BLaER1 treated with 17β-estradiol and CSF1 and Interleukin-3, amounts not matched to agents 10 nM and 100 nM (cell line): ENCODE results near the gene RIOK1.

ENCODE experiments used
- H3K27ac ChIP-seq, 11 experiments: shearing (Covaris generic); formaldehyde crosslinking; 2 replicates each; pipeline ENCODE4 v1.8.1; 2022
- H3K27me3 ChIP-seq, 11 experiments: shearing (Covaris generic); formaldehyde crosslinking; 2 replicates each; pipeline ENCODE4 v1.8.1; 2022
- H3K36me3 ChIP-seq, 11 experiments: shearing (Covaris generic); formaldehyde crosslinking; 2 replicates each; pipeline ENCODE4 v1.8.1; 2022
- H3K4me1 ChIP-seq, 10 experiments: shearing (Covaris generic); formaldehyde crosslinking; 2 replicates each; pipeline ENCODE4 v1.8.1; 2022
- H3K4me2 ChIP-seq, 11 experiments: shearing (Covaris generic); formaldehyde crosslinking; 2 replicates each; pipeline ENCODE4 v1.8.1; 2022
- H3K4me3 ChIP-seq, 10 experiments: shearing (Covaris generic); formaldehyde crosslinking; 2 replicates each; pipeline ENCODE4 v1.8.1; 2022
- H3K9ac ChIP-seq, 11 experiments: shearing (Covaris generic); formaldehyde crosslinking; 2 replicates each; pipeline ENCODE4 v1.8.1; 2022
- H3K9me3 ChIP-seq, 11 experiments: shearing (Covaris generic); formaldehyde crosslinking; replicated peaks in 1 of 11; 2 replicates each; pipeline ENCODE4 v1.8.1; 2022
- H4K20me1 ChIP-seq, 11 experiments: shearing (Covaris generic); formaldehyde crosslinking; 2 replicates each; pipeline ENCODE4 v1.8.1; 2022
- Cebpa-rat ChIP-seq, 11 experiments: shearing (Covaris generic); IDR thresholded peaks; 2 replicates each; pipeline ENCODE4 v1.8.1; 2022

The RIOK1 gene

DNA sequence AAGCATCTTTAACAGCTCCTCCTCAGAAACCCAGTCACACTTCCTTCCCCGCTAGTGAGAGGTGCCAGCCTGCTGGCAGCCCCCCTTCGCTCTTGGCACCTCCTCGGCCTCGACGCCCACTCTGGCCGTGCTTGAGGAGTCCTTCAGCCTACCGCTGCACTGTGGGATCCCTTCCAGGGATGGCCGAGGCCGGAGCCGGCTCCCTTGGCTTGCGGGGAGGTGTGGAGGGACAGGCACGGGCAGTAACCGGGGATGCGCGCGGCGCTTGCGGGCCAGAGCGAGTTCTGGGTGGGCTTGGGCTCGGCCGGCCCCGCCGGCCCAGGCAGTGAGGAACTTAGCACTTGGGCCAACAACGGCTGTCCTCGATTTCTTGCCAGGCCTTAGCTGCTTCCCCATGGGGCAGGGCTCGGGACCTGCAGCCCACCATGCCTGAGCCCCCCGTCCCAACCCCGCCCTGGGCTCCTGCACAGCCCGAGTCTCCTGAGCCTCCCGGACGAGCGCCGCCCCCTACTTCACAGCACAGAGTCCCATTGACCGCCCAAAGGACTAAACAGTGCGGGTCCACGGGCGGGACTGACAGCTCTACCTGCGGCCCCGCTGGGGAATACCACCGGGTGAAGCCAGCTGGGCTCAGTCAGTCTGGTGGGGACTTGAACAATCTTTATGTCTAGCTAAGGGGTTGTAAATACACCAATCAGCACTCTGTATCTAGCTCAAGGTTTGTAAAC lies 51.6 kb downstream of the RIOK1 start:
- H3K27me3 ChIP-seq: no peaks in the 10 kb centered on the region; a peak in 1 of 22 replicates
- H3K9me3 ChIP-seq: peaks cover 2 to 24% (median 15%) of the 10 kb centered on the region in 11 experiments; a peak in 17 of 22 replicates
- no peak overlapping the region for H3K9ac ChIP-seq
- peak overlapping the region in 3 of 11 experiments; percentile 65 to 76 (median 72); a peak in 6 of 22 replicates for H3K27ac ChIP-seq
- H3K4me3 ChIP-seq: no peak overlapping the region
- H3K4me2 ChIP-seq: peak overlapping the region; percentile 60 to 94 (median 73); a peak in 17 of 22 replicates
- no peaks in the 10 kb centered on the region for H3K36me3 ChIP-seq
- no peak for TF ChIP-seq Cebpa-rat (IDR thresholded peaks at IDR 0.05)
- peaks cover 40 to 51% (median 47%) of the 10 kb centered on the region in 10 experiments for H3K4me1 ChIP-seq
- H4K20me1 ChIP-seq: no peaks in the 10 kb centered on the region

GRCh38 chr6:7442467-7442866 lies 52.9 kb downstream of the RIOK1 start:
- no peak overlapping the region for H3K4me2 ChIP-seq
- H3K36me3 ChIP-seq: no peaks in the 10 kb centered on the region
- H4K20me1 ChIP-seq: no peaks in the 10 kb centered on the region
- no peak overlapping the region for H3K9ac ChIP-seq
- H3K27me3 ChIP-seq: no peaks in the 10 kb centered on the region; a peak in 1 of 22 replicates
- H3K4me1 ChIP-seq: peaks cover 46 to 56% (median 53%) of the 10 kb centered on the region in 10 experiments
- H3K27ac ChIP-seq: no peak overlapping the region
- H3K9me3 ChIP-seq: peaks cover 0 to 14% (median 10%) of the 10 kb centered on the region in 11 experiments; a peak in 16 of 22 replicates
- no peak overlapping the region for H3K4me3 ChIP-seq
- no peak for TF ChIP-seq Cebpa-rat (IDR thresholded peaks at IDR 0.05)

GRCh38 chr6:7445101-7445500 lies 55.5 kb downstream of the RIOK1 start:
- H3K9ac ChIP-seq: no peak overlapping the region
- no peak overlapping the region for H3K27ac ChIP-seq
- TF ChIP-seq Cebpa-rat (IDR thresholded peaks at IDR 0.05): no peak
- peaks cover 0 to 14% (median 10%) of the 10 kb centered on the region in 11 experiments; a peak in 16 of 22 replicates for H3K9me3 ChIP-seq
- peak overlapping the region; percentile 68 to 85 (median 77); a peak in 17 of 22 replicates for H3K4me2 ChIP-seq
- H4K20me1 ChIP-seq: no peaks in the 10 kb centered on the region
- H3K4me3 ChIP-seq: no peak overlapping the region
- H3K4me1 ChIP-seq: peaks cover 24 to 33% (median 31%) of the 10 kb centered on the region in 10 experiments
- H3K36me3 ChIP-seq: no peaks in the 10 kb centered on the region
- no peaks in the 10 kb centered on the region; a peak in 1 of 22 replicates for H3K27me3 ChIP-seq

DNA sequence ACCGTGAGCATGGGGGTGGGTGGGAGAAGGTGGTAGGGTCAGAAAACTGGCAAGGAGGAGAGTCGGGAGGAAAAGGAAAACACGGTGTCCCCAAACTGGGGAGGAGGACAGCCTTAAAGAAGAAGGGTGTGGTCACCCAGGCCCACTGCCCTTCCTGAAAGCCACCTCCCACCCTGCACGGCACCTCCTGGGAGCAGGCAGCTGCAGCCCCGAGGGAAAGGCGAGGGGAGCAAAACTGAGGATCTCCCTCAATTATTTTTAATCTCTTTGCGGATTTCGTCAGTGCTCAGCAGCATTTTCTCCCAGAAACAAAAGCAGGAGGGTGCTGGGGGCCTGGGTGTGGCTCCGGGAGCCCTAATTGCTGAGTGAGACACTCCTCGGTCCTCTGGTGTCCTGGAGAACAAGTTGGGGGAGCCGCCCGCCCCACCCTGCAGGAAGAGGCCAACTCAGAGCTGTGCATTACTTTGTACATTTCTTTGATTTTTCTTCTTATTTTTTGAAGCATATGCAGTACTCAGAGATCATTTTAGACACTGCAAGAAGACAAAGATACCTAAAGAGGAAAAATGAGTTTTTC lies 56.4 kb downstream of the RIOK1 start:
- Histone ChIP-seq H3K4me1 (peaks cover 15 to 24% (median 22%) of the 10 kb centered on the region in 10 experiments), H3K27ac (peak overlapping the region in 2 of 11 experiments; percentile 25 to 38; a peak in 1 of 22 replicates), H4K20me1 (no peaks in the 10 kb centered on the region), H3K9ac (peak overlapping the region in 6 of 11 experiments; percentile 0 to 46 (median 36); a peak in 8 of 22 replicates), H3K4me3 (no peak overlapping the region), H3K36me3 (no peaks in the 10 kb centered on the region), H3K4me2 (peak overlapping the region; percentile 68 to 85 (median 77)), H3K27me3 (no peaks in the 10 kb centered on the region; a peak in 1 of 22 replicates), H3K9me3 (peaks cover 0 to 10% (median 6%) of the 10 kb centered on the region in 11 experiments; a peak in 16 of 22 replicates)
- TF ChIP-seq Cebpa-rat (IDR thresholded peaks at IDR 0.05): no peak

GRCh38 chr6:7446619-7447325 lies 57.2 kb downstream of the RIOK1 start:
- TF ChIP-seq Cebpa-rat (IDR thresholded peaks at IDR 0.05): no peak
- peak overlapping the region; percentile 68 to 85 (median 77); a peak in 21 of 22 replicates for H3K4me2 ChIP-seq
- H3K9me3 ChIP-seq: 0 out of 22 replicates have a peak, but pooled peaks cover 0 to 2% (median 0%) of the 10 kb centered on the region in 11 experiments
- no peaks in the 10 kb centered on the region; a peak in 1 of 22 replicates for H3K27me3 ChIP-seq
- peaks cover 15 to 23% (median 21%) of the 10 kb centered on the region in 10 experiments for H3K4me1 ChIP-seq
- 0 out of 22 replicates have a peak overlapping the region, but pooled peaks of 1 of the 11 experiments have one; percentile 34 for H3K9ac ChIP-seq
- no peak overlapping the region for H3K27ac ChIP-seq
- no peak overlapping the region for H3K4me3 ChIP-seq
- H4K20me1 ChIP-seq: no peaks in the 10 kb centered on the region
- no peaks in the 10 kb centered on the region for H3K36me3 ChIP-seq

DNA sequence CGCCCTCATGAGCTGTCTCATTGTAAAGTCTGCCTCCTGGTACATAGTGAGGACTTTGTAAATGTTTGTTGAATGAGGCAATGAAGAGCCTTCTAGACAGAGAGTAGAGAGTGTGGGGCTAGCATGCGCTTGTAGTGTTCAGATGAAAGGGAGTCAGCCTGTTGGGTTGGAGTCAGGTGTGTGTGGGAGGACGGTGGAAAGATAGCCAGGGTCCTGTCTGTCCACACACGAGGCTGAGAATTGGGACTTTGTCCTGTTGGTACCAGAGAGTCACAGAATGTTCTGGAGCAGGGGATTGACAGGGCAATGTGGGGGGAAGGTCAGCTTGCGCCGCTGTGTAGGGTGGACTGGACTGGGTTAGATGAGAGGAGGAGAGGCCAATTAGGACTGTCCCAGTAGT lies 58.6 kb downstream of the RIOK1 start:
- Histone ChIP-seq H3K36me3 (no peaks in the 10 kb centered on the region), H4K20me1 (no peaks in the 10 kb centered on the region), H3K9ac (no peak overlapping the region), H3K27ac (no peak overlapping the region), H3K4me1 (peaks cover 15 to 23% (median 21%) of the 10 kb centered on the region in 10 experiments), H3K27me3 (no peaks in the 10 kb centered on the region; a peak in 1 of 22 replicates), H3K9me3 (no peaks in the 10 kb centered on the region), H3K4me3 (no peak overlapping the region), H3K4me2 (no peak overlapping the region)
- no peak for TF ChIP-seq Cebpa-rat (IDR thresholded peaks at IDR 0.05)

- Histone ChIP-seq H3K4me3 (no peak overlapping the region), H3K27me3 (no peaks in the 10 kb centered on the region; a peak in 1 of 22 replicates), H3K4me1 (peaks cover 15 to 23% (median 21%) of the 10 kb centered on the region in 10 experiments), H4K20me1 (no peaks in the 10 kb centered on the region), H3K9me3 (no peaks in the 10 kb centered on the region), H3K9ac (no peak overlapping the region), H3K4me2 (no peak overlapping the region), H3K27ac (no peak overlapping the region), H3K36me3 (no peaks in the 10 kb centered on the region)
- TF ChIP-seq Cebpa-rat (IDR thresholded peaks at IDR 0.05): no peak
These were observed 59.4 kb downstream of the RIOK1 start for GRCh38 chr6:7449018-7449417.

DNA sequence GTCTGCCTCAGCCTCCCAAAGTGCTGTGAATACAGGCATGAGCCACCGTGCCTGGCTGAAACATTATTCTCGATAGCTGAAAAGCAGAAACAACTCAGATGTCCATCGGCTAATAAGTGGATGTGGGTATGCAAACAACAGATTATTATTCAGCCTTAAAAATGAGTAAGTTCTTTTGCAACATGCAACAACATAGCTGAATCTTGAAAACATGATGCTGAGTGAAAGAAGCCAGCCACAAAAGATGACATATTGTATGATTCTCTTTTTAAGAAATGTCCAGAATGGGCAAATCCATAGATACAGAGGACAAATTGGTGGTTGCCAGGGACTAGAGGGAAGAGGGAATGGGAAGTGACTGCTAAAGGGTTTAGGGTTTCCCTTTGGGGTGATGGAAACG lies 61.7 kb downstream of the RIOK1 start:
- Histone ChIP-seq H3K36me3 (no peaks in the 10 kb centered on the region), H3K27ac (no peak overlapping the region), H3K9me3 (peaks cover 0 to 11% (median 6%) of the 10 kb centered on the region in 11 experiments; a peak in 18 of 22 replicates), H3K4me2 (no peak overlapping the region), H3K9ac (no peak overlapping the region), H4K20me1 (no peaks in the 10 kb centered on the region), H3K4me1 (peaks cover 4 to 11% (median 5%) of the 10 kb centered on the region in 10 experiments; a peak in 19 of 20 replicates), H3K4me3 (no peak overlapping the region), H3K27me3 (no peaks in the 10 kb centered on the region)
- no peak for TF ChIP-seq Cebpa-rat (IDR thresholded peaks at IDR 0.05)

DNA sequence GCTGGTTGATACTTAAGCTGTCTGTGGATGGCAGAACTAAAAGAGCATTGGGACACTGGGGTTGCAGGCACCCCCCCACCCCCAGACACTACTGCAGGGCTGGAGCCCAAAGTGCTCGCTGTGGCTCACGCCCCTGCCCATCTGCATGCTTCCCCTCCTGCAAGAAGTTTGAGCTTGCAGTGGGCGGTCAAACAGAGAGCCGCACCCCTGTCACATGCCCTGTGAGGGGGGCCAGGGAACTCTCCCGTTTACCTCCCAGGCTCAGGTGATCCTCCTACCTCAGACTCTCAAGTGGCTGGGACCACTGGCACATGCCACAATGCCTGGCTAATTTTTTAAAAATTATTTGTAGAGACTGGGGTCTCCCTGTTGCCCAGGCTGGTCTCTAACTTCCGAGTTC lies 63.3 kb downstream of the RIOK1 start:
- H3K9ac ChIP-seq: no peak overlapping the region
- H3K4me1 ChIP-seq: peaks cover 0 to 6% (median 0%) of the 10 kb centered on the region in 10 experiments; a peak in 1 of 20 replicates
- no peaks in the 10 kb centered on the region for H3K27me3 ChIP-seq
- peaks cover 12 to 26% (median 18%) of the 10 kb centered on the region in 11 experiments for H3K9me3 ChIP-seq
- no peaks in the 10 kb centered on the region for H3K36me3 ChIP-seq
- H3K27ac ChIP-seq: no peak overlapping the region
- no peak overlapping the region for H3K4me2 ChIP-seq
- H3K4me3 ChIP-seq: no peak overlapping the region
- no peak for TF ChIP-seq Cebpa-rat (IDR thresholded peaks at IDR 0.05)
- no peaks in the 10 kb centered on the region for H4K20me1 ChIP-seq
